ENCODE measurements around the gene PIR. TPM values are rescaled to one million over a fixed set of nuclear protein-coding genes. Genes with fewer than 3 reads are reported as not detected.

The PIR gene
- total and polyA plus RNA-seq, 2 of the 8 experiments (the other 6 are each of a cell fraction or from before 2014, with no cell fraction given), result 6.4 to 10.3 TPM

DNA sequence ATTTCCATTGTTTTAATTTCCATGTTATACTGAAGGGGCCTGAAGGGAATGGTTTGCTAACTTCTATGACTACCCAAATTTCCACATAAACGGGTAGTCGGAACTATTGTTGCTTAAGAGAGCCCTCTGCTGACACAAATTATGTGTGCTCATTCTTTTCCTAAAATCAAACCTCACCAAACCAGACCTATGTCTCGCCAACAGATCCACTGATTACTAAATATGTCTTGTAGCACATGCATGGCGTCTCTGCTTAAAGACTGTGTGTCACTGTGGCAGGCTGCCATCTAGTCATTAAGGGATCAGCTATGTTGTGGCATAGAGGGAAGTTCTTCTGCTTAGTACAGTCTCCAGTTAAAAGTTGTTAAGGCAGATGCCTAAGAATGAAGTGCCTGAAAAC, 25.1 kb downstream of the PIR start:
- Histone ChIP-seq H2BK15ac (ENCODE audit: low read length) (no peak overlapping the region), H3K27ac (ENCODE audit: low read depth, low read length) (no peak overlapping the region), H3K14ac (ENCODE audit: insufficient read length) (no peak overlapping the region), H2BK20ac (ENCODE audit: low read length) (no peak overlapping the region), H2AFZ (ENCODE audit: low read length) (no peak overlapping the region), H3K18ac (ENCODE audit: extremely low read depth, low read length) (no peak overlapping the region), H3K27me3 (replicated peaks in 1 of 4; ENCODE audit: control insufficient read depth in 3 of 4, extremely low read depth in 1 of 4, insufficient read depth in 3 of 4, low read length in 3 of 4) (no peaks in the 10 kb centered on the region), H3K23ac (ENCODE audit: insufficient read length) (no peak overlapping the region), H3K56ac (replicated peaks; ENCODE audit: insufficient read length, low read depth, low read length) (no peak overlapping the region), H3K4me1 (replicated peaks in 1 of 4; ENCODE audit: control insufficient read depth in 3 of 4, insufficient read depth in 4 of 4, low read length in 3 of 4) (peaks cover 0 to 2% (median 0%) of the 10 kb centered on the region in 4 experiments; a peak in 2 of 7 replicates), H4K5ac (ENCODE audit: insufficient read length, low read depth, low read length) (no peak overlapping the region), H4K8ac (ENCODE audit: extremely low read depth, insufficient read depth, low read length) (no peak overlapping the region), H2BK12ac (ENCODE audit: low read depth, low read length) (no peak overlapping the region), H3K9me3 (ENCODE audit: insufficient read depth in 2 of 2, low read depth in 1 of 2, low read length in 1 of 2) (no peaks in the 10 kb centered on the region), H2BK5ac (ENCODE audit: low read depth, low read length) (no peak overlapping the region), H3K79me2 (ENCODE audit: control insufficient read depth in 1 of 2, insufficient read depth in 2 of 2, low read length in 2 of 2) (no peaks in the 10 kb centered on the region), H4K91ac (replicated peaks; ENCODE audit: insufficient read length, low read length) (no peak overlapping the region), H3K36me3 (ENCODE audit: control insufficient read depth in 2 of 4, insufficient read depth in 4 of 4, low read length in 3 of 4) (no peaks in the 10 kb centered on the region), H3K4ac (replicated peaks; ENCODE audit: insufficient read length, low read depth, low read length) (no peak overlapping the region), H3K79me1 (ENCODE audit: low read depth, low read length) (no peaks in the 10 kb centered on the region), H2AK5ac (ENCODE audit: low read depth, low read length) (no peak overlapping the region), H3K4me2 (ENCODE audit: insufficient read depth in 1 of 2, low read depth in 2 of 2, low read length in 2 of 2) (no peak overlapping the region), H3K23me2 (ENCODE audit: low read depth, low read length) (no peaks in the 10 kb centered on the region), H2BK120ac (replicated peaks; ENCODE audit: low read depth, low read length) (no peak overlapping the region), H3K4me3 (ENCODE audit: extremely low read depth in 1 of 4, insufficient read depth in 2 of 4, low read depth in 3 of 4, low read length in 4 of 4) (no peak overlapping the region), H3K9ac (replicated peaks in 1 of 4; ENCODE audit: extremely low read depth in 1 of 4, low read depth in 3 of 4, low read length in 3 of 4) (no peak overlapping the region), H4K20me1 (replicated peaks in 1 of 2; ENCODE audit: control insufficient read depth in 1 of 2, insufficient read depth in 2 of 2, low read length in 2 of 2) (no peaks in the 10 kb centered on the region)
- TF ChIP-seq POLR2AphosphoS5 (IDR thresholded peaks at IDR 0.05; ENCODE audit: low read depth, low read length), result no peak
- no peak for TF ChIP-seq FOSL1 (IDR thresholded peaks at IDR 0.05; ENCODE audit: insufficient read depth, low read depth, low read length)
- no peak for TF ChIP-seq CBX8 (IDR thresholded peaks at IDR 0.05; ENCODE audit: borderline replicate concordance, low read depth, low read length)
- TF ChIP-seq, protein P1, sequence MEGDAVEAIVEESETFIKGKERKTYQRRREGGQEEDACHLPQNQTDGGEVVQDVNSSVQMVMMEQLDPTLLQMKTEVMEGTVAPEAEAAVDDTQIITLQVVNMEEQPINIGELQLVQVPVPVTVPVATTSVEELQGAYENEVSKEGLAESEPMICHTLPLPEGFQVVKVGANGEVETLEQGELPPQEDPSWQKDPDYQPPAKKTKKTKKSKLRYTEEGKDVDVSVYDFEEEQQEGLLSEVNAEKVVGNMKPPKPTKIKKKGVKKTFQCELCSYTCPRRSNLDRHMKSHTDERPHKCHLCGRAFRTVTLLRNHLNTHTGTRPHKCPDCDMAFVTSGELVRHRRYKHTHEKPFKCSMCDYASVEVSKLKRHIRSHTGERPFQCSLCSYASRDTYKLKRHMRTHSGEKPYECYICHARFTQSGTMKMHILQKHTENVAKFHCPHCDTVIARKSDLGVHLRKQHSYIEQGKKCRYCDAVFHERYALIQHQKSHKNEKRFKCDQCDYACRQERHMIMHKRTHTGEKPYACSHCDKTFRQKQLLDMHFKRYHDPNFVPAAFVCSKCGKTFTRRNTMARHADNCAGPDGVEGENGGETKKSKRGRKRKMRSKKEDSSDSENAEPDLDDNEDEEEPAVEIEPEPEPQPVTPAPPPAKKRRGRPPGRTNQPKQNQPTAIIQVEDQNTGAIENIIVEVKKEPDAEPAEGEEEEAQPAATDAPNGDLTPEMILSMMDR (IDR thresholded peaks at IDR 0.05; ENCODE audit: control extremely low read depth in 1 of 3, insufficient read depth in 1 of 3, low read depth in 1 of 3, low read length in 3 of 3), result peak in 2 of 3 experiments; percentile 21 to 43; a peak in 2 of 4 replicates
- TF ChIP-seq EGR1 (IDR thresholded peaks at IDR 0.05; ENCODE audit: borderline replicate concordance, low read depth, low read length), result no peak
- TF ChIP-seq ZNF274 (IDR thresholded peaks at IDR 0.05; ENCODE audit: borderline replicate concordance, extremely low read depth, low read length), result no peak
- peak; percentile 64 to 65 for TF ChIP-seq RAD21 (IDR thresholded peaks at IDR 0.05 in 1 of 2, conservative IDR thresholded peaks at IDR 0.05 in 1 of 2; ENCODE audit: low read depth in 2 of 2, low read length in 2 of 2)
- TF ChIP-seq BCL11A (IDR thresholded peaks at IDR 0.05; ENCODE audit: low read depth in 2 of 2, low read length in 2 of 2), result no peak
- TF ChIP-seq YY1 (IDR thresholded peaks at IDR 0.05; ENCODE audit: low read depth, low read length), result no peak
- ChIA-PET POLR2A (ENCODE audit: partially characterized antibody) (no interaction called here), CTCF (ENCODE audit: partially characterized antibody) (interaction anchor here (0.6 to 7.0 kb wide), 20 partner anchors 8 to 177 kb away, joined by 3 to 106 read pairs (median 4); partner anchors contain the start of genes PIR and VEGFD)
- WGBS, 2 experiments (ENCODE audit: extremely low coverage in 1 of 2, insufficient coverage in 1 of 2, insufficient read length in 1 of 2, insufficient replicate concordance in 2 of 2, low coverage in 1 of 2, low lambda C conversion rate in 2 of 2, missing lambda C conversion rate in 1 of 2), result 59% methylated on average over 3 of the region's 4 CpGs; no CpG with 5 or more reads in 1 of the 2 experiments
- FAIRE-seq, result peak; percentile 85
- DNase-seq (ENCODE audit: low read depth in 1 of 2, low spot score in 2 of 2), result no peak

Measured in H1 (cell line).